HG02759 (cell line): Measurements from ENCODE around the gene OR13C2.
"Not testable (repeated sequence)": the region's sequence is repeated elsewhere in the genome, so short reads cannot be mapped to it uniquely, and the experiment has no call there.

Experiments used
- ATAC-seq: cut with Tn5 transposase; IDR thresholded peaks from one replicate; pipeline ENCODE4 v1.9.1; 2021; ENCODE audit warnings: mild to moderate bottlenecking, moderate library complexity; ENCODE audit not compliant: unreplicated experiment

Gene OR13C2

DNA sequence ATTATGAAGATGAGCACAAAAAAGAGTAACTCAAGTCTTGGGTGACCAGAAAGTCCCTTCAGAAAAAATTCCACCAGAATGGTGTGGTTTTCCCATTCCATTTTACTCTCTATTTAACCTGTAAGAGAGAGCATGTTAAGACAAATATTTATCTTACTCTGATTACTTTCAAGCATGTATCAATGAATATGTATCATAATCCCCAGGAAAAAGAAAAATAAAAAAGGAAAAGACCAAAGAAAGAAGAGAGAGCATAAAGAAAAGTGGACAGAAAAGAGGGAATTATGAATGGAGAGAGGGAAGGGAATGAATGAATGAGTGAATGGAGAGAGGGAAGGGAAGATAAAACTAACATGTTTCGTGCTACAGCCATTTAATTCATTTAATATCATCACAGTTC lies at the start of gene OR13C2:
TSS of gene OR13C2 (minus strand) at position 101 of the 400 bp plus-strand sequence. CDS start at position 101, 0 bp downstream.
- ATAC-seq: not testable (repeated sequence)

GRCh38 chr9:104635456-104635855 lies 30.0 kb upstream of the OR13C2 start:
- no peak for ATAC-seq

DNA sequence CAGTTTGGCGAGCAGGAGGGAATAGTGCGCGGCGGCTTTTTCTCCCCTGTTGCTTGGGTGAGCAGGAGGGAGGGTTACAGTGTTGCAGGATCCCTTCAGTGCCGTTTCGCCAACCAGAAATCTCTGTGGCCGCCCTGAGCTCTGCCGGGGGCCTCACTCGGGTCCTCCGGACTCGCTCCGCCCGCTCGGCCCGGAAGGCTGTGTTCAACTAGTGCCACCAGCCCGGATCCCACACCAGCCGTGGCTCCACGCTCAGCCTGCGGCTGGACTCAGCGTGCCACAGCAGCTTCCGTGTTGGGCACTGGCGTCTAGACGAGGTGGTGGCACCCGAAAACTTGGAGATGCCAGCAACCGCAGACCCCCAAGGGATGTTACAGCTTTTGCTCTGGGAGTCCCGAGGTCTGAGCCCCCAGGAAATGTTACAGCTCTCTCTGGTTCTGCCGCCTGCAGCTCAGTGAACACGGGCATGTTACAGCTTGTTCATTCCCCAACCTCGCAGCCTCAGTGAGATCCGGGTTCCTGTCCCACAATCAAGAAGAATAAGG lies 28.6 kb upstream of the OR13C2 start:
- no peak for ATAC-seq

DNA sequence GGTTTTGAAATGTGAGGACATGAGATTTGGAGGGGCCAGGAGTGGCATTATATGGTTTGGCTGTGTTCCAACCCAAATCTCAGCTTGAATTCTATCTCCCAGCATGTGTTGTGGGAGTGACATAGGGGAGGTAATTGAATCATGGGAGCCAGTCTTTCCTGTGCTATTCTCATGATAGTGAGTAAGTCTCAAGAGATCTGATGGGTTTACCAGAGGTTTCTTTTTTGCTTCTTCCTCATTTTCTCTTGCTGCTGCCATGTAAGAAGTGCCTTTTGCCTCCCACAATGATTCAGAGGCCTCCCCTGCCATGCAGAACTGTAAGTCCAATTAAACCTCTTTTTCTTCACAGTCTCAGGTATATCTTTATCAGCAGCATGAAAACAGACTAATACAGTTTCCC lies 20.5 kb upstream of the OR13C2 start:
- not testable (repeated sequence) for ATAC-seq

GRCh38 chr9:104618104-104618503 lies 12.7 kb upstream of the OR13C2 start, which contains the start of gene OR13C9:
TSS of gene OR13C9 (minus strand) at chr9:104618204. CDS start at chr9:104618204, 0 bp downstream.
- no peak for ATAC-seq

GRCh38 chr9:104617418-104617817 lies 12.0 kb upstream of the OR13C2 start:
- ATAC-seq: no peak

- ATAC-seq: no peak
Observed at GRCh38 chr9:104611213-104611612, 5.8 kb upstream of the OR13C2 start.

DNA sequence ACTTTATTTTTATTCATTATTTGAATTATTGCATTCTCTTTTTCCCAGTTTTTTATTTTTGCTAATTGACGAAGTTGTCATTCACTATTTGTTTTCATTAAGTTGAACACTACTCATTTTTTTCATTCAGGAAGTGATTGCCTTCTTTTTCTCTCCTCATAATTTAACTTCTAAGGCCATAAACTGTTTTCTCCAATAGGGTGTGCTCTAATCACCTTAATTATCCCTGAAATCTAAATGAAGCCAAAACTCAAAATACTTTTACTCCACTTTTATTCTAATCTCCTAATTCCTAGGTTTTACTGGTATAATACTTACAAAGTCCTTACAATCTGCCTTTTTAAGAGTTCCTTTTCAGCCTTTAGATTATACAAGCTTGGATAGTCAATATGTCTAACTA lies 2.9 kb upstream of the OR13C2 start:
- ATAC-seq: no peak

- no peak for ATAC-seq
Observed at GRCh38 chr9:104606152-104606551, 725 bp upstream of the OR13C2 start.

- ATAC-seq: peak; percentile 69
Observed at GRCh38 chr9:104604801-104605200, 626 bp downstream of the OR13C2 start.

DNA sequence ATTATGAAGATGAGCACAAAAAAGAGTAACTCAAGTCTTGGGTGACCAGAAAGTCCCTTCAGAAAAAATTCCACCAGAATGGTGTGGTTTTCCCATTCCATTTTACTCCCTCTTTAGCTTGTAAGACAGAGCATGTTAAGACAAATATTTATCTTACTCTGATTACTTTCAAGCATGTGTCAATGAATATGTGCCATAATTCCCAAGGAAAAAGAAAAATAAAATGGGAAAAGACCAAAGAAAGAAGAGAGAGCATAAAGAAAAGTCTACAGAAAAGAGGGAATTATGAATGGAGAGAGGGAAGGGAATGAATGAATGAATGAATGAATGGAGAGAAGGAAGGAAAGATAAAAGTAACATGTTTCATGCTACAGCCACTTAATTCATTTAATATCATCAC lies 6.1 kb downstream of the OR13C2 start, which contains the start of gene OR13C5:
TSS of gene OR13C5 (minus strand) at position 101 of the 400 bp plus-strand sequence. CDS start at position 101, 0 bp downstream.
- ATAC-seq: not testable (repeated sequence)

DNA sequence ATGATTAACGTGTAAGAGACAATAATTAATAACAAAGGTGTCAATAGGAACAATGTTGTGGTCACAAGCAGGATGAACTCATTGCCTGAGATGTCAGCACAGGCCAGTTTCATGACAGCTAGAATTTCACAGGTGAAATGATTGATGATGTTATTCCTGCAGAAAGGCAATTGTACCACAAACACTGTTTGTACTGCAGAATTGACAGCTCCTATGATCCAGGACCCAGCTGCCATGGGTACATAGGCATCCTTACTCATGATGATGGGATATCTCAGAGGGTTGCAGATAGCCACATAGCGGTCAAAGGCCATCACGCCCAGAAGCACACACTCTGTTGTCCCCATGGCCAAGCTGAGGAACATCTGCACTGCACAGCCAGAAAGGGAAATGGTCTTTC lies 6.7 kb downstream of the OR13C2 start:
- ATAC-seq: not testable (repeated sequence)

- ATAC-seq: no peak
Observed at GRCh38 chr9:104589626-104590025, 15.8 kb downstream of the OR13C2 start.

- ATAC-seq: no peak
Observed at GRCh38 chr9:104586496-104587180, 18.8 kb downstream of the OR13C2 start.

GRCh38 chr9:104580562-104580961 lies 24.9 kb downstream of the OR13C2 start:
- no peak for ATAC-seq

- no peak for ATAC-seq
Observed at GRCh38 chr9:104577263-104577662, 28.2 kb downstream of the OR13C2 start.

DNA sequence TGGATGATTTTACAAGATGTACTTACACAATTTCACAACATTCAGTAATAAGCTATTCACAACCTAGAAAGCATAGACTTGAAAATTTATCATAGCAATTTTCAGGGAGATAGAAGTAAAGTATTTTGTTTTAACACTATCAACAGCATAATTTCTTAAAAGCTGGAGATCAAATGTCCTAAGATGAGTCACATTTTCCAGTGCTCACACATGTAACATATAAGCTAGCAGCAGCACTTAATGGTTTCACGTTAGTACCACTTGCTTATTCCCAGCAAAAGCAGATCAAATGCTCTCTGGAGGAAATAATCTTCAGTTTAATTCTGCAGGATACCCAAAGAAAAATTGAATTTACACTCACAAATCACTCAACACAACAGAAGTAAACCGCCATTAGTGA lies 30.0 kb downstream of the OR13C2 start:
- ATAC-seq: no peak

DNA sequence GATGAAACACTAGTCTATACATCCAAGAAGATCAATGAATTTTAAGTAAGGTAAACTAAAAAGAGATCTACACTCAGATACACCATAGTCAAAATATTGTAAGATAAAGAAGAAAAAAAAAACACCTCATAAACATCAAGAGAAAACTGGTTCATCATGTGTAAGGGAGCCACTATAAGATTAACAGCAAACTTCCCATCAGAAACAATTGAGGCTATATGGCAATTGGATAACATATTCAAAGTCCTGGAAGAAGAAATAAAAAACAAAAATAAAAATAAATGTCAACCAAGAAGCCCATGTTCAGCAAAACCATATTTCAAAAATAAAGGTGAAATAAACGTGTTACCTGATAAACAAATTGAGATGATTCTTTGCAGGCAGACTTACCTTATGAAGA lies 32.8 kb downstream of the OR13C2 start:
- no peak for ATAC-seq

- ATAC-seq: no peak
Observed at GRCh38 chr9:104568868-104569267, 36.6 kb downstream of the OR13C2 start, which contains the start of gene OR13C8. TSS of gene OR13C8 (plus strand) at chr9:104569168. CDS start at chr9:104569168, 0 bp downstream.

- ATAC-seq: no peak
Observed at GRCh38 chr9:104564358-104564757, 41.1 kb downstream of the OR13C2 start.

DNA sequence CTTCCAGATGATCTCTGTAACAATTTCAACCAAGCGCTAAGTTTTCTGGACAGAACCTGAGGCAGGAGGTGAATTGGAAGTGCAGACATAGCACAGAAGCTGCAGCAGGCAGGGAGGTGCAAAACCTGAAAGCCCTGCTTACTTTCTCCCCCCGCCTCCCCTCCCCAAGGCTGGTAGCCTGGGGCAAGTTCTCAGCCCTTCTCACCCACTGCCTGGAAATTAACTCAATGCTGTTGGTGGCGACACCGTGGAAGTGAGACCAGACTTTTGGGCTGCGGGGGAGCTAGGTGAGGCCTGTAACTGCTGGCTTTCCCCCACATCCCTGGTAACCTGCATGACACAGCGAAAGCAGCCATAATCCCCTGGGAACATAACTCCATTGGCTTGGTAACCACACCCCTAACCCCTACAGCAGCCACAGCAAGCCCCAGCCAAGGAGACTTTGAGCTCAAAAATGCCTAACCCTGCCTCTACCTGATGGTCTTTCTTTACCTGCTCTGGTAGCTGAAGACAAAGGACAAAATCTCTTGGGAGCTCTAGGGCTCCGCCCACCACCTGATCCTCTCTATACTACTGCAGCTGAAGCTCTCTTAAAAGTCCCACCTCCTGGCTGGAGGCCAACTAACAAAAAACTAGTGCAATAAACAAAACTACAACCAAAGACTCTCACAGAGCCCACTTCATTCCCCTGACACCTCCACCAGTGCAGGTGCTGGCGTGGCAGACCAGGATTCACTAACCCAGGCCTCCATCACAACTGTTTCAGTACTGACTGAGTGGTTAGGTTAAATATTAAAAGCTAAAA lies 48.4 kb downstream of the OR13C2 start:
- no peak for ATAC-seq

- ATAC-seq: no peak
Observed at GRCh38 chr9:104555521-104555920, 49.9 kb downstream of the OR13C2 start.
